Activated CD4-positive, alpha-beta T cell treated with anti-CD3 and anti-CD28 coated beads, Interleukin-2, amount 10 ng/mL, durations not matched to agents 7 days and 5 days (primary cell): Measurements from ENCODE around the gene RBM18. TPM values are rescaled to one million over a fixed set of nuclear protein-coding genes. Genes with fewer than 3 reads are reported as not detected.
A peak's percentile ranks its signal among the peaks of the same experiment; 100 is the strongest.

Source experiments
- CTCF ChIA-PET: fragments of 350-600 bp; sonication (Branson Sonifier 250); formaldehyde crosslinking; loops from one replicate; lab custom pipeline; 2021; ENCODE audit warnings: antibody characterized with exemption; lab: Charles Lee
- POLR2A ChIA-PET: fragments of 350-600 bp; sonication (Branson Sonifier 250); formaldehyde crosslinking; loops from one replicate; lab custom pipeline; 2021; ENCODE audit warnings: antibody characterized with exemption; lab: Charles Lee
- DNase-seq: peaks from one replicate; pipeline ENCODE4 v3.0.0-alpha.2; 2020
- H3K27ac Mint-ChIP-seq: one replicate; pipeline ENCODE4 v1.8.0; 2021; ENCODE audit warnings: mild to moderate bottlenecking, moderate library complexity, mixed read lengths
- H3K27me3 Mint-ChIP-seq: one replicate; pipeline ENCODE4 v1.8.0; 2021; ENCODE audit warnings: mixed read lengths
- H3K36me3 Mint-ChIP-seq: one replicate; pipeline ENCODE4 v1.8.0; 2021; ENCODE audit warnings: low read depth, mixed read lengths
- H3K4me1 Mint-ChIP-seq: one replicate; pipeline ENCODE4 v1.8.0; 2021; ENCODE audit warnings: mixed read lengths
- H3K4me3 Mint-ChIP-seq: one replicate; pipeline ENCODE4 v1.8.0; 2021; ENCODE audit warnings: mild to moderate bottlenecking, moderate library complexity, mixed read lengths
- H3K9me3 Mint-ChIP-seq: one replicate; pipeline ENCODE4 v1.8.0; 2021; ENCODE audit warnings: mixed read lengths
- total RNA-seq, 2 experiments: library from RNA; stranded (reverse); gene quantifications; one replicate each; pipeline ENCODE4 v1.2.3, GENCODE V29; 2021

RBM18 gene
- total RNA-seq, result 10 to 100 TPM; 21.5 to 23.6 TPM

- ChIA-PET POLR2A (no interaction called here), CTCF (interaction anchor here (0.9 to 1.1 kb wide), 2 partner anchors 17 to 21 kb away, joined by 3 to 5 read pairs; no protein-coding TSS in a partner anchor)
- DNase-seq, result peak; percentile 89
- H3K36me3 Mint-ChIP-seq, result peaks cover 19% of the 10 kb centered on the region
- peaks cover 54% of the 10 kb centered on the region for H3K4me1 Mint-ChIP-seq
- no peaks in the 10 kb centered on the region for H3K27me3 Mint-ChIP-seq
- H3K4me3 Mint-ChIP-seq, result peak within 1 kb of the TSS; percentile 89
- H3K27ac Mint-ChIP-seq, result peak within 1 kb of the TSS; percentile 100
- H3K9me3 Mint-ChIP-seq, result no peaks in the 10 kb centered on the region
Observed at GRCh38 chr9:122264360-122265148, at the start of gene RBM18, which contains the start of gene MRRF. Gene RBM18 (minus strand): TSS chr9:122264840. CDS start chr9:122261492, 3,348 bp downstream. Gene MRRF (plus strand): TSS chr9:122264882. CDS start chr9:122270892, 6,010 bp downstream.

GRCh38 chr9:122314165-122314564 is 49.5 kb upstream of the RBM18 start:
- Mint-ChIP-seq H3K36me3 (peaks cover 18% of the 10 kb centered on the region), H3K9me3 (no peaks in the 10 kb centered on the region), H3K4me3 (no peak overlapping the region), H3K4me1 (no peaks in the 10 kb centered on the region), H3K27ac (no peak overlapping the region), H3K27me3 (no peaks in the 10 kb centered on the region)
- CTCF ChIA-PET, result interaction anchor here (1.4 kb wide), 1 partner anchor 14 kb away, joined by 3 read pairs; no protein-coding TSS in a partner anchor
- no peak for DNase-seq
- POLR2A ChIA-PET, result no interaction called here

GRCh38 chr9:122309861-122310260 is 45.2 kb upstream of the RBM18 start:
- Mint-ChIP-seq H3K4me3 (no peak overlapping the region), H3K36me3 (peaks cover 21% of the 10 kb centered on the region)

GRCh38 chr9:122307925-122308324 is 43.3 kb upstream of the RBM18 start:
- no peak for DNase-seq
- Mint-ChIP-seq H3K27me3 (no peaks in the 10 kb centered on the region), H3K9me3 (no peaks in the 10 kb centered on the region), H3K4me3 (no peak overlapping the region), H3K36me3 (peaks cover 7% of the 10 kb centered on the region), H3K4me1 (peaks cover 8% of the 10 kb centered on the region), H3K27ac (no peak overlapping the region)
- ChIA-PET CTCF (interaction anchor here (0.6 to 1.3 kb wide), 5 partner anchors 14 to 209 kb away, joined by 3 to 7 read pairs (median 4); no protein-coding TSS in a partner anchor), POLR2A (no interaction called here)

More at GRCh38 chr9:122309861-122310260, 45.2 kb upstream of the RBM18 start:
- Mint-ChIP-seq H3K27me3 (no peaks in the 10 kb centered on the region), H3K27ac (no peak overlapping the region), H3K4me1 (no peaks in the 10 kb centered on the region), H3K9me3 (no peaks in the 10 kb centered on the region)
- CTCF ChIA-PET, result no interaction called here
- POLR2A ChIA-PET, result no interaction called here
- DNase-seq, result no peak

GRCh38 chr9:122307061-122307460 is 42.4 kb upstream of the RBM18 start:
- CTCF ChIA-PET, result no interaction called here
- H3K27ac Mint-ChIP-seq, result no peak overlapping the region
- no peak overlapping the region for H3K4me3 Mint-ChIP-seq
- H3K27me3 Mint-ChIP-seq, result no peaks in the 10 kb centered on the region
- H3K9me3 Mint-ChIP-seq, result no peaks in the 10 kb centered on the region
- H3K4me1 Mint-ChIP-seq, result peaks cover 8% of the 10 kb centered on the region
- DNase-seq, result no peak
- peaks cover 7% of the 10 kb centered on the region for H3K36me3 Mint-ChIP-seq
- POLR2A ChIA-PET, result no interaction called here

- Mint-ChIP-seq H3K27ac (no peak overlapping the region), H3K27me3 (no peaks in the 10 kb centered on the region), H3K4me1 (peaks cover 8% of the 10 kb centered on the region), H3K36me3 (peaks cover 5% of the 10 kb centered on the region), H3K4me3 (no peak overlapping the region), H3K9me3 (no peaks in the 10 kb centered on the region)
- POLR2A ChIA-PET, result no interaction called here
- CTCF ChIA-PET, result no interaction called here
- no peak for DNase-seq
Observed at GRCh38 chr9:122302237-122303093, 37.8 kb upstream of the RBM18 start.

GRCh38 chr9:122297512-122297911 is 32.9 kb upstream of the RBM18 start:
- CTCF ChIA-PET, result no interaction called here
- peaks cover 18% of the 10 kb centered on the region for H3K36me3 Mint-ChIP-seq

GRCh38 chr9:122294531-122294930 is 29.9 kb upstream of the RBM18 start:
- no peak for DNase-seq
- Mint-ChIP-seq H3K36me3 (peaks cover 20% of the 10 kb centered on the region), H3K4me1 (no peaks in the 10 kb centered on the region), H3K9me3 (no peaks in the 10 kb centered on the region), H3K27me3 (no peaks in the 10 kb centered on the region), H3K27ac (no peak overlapping the region), H3K4me3 (no peak overlapping the region)
- ChIA-PET CTCF (interaction anchor here (0.6 kb wide), 2 partner anchors 829 to 1575 kb away, joined by 3 read pairs; no protein-coding TSS in a partner anchor), POLR2A (no interaction called here)

More at GRCh38 chr9:122297512-122297911, 32.9 kb upstream of the RBM18 start:
- H3K9me3 Mint-ChIP-seq, result no peaks in the 10 kb centered on the region
- no peak overlapping the region for H3K27ac Mint-ChIP-seq
- POLR2A ChIA-PET, result no interaction called here
- DNase-seq, result no peak
- no peaks in the 10 kb centered on the region for H3K27me3 Mint-ChIP-seq
- no peaks in the 10 kb centered on the region for H3K4me1 Mint-ChIP-seq
- no peak overlapping the region for H3K4me3 Mint-ChIP-seq

- H3K9me3 Mint-ChIP-seq, result no peaks in the 10 kb centered on the region
- no peaks in the 10 kb centered on the region for H3K4me1 Mint-ChIP-seq
- DNase-seq, result no peak
- H3K27me3 Mint-ChIP-seq, result no peaks in the 10 kb centered on the region
- ChIA-PET CTCF (interaction anchor here (1.0 kb wide), 1 partner anchor 19 kb away, joined by 3 read pairs; no protein-coding TSS in a partner anchor), POLR2A (no interaction called here)
- no peak overlapping the region for H3K4me3 Mint-ChIP-seq
- no peak overlapping the region for H3K27ac Mint-ChIP-seq
- H3K36me3 Mint-ChIP-seq, result peaks cover 27% of the 10 kb centered on the region
Observed at GRCh38 chr9:122291458-122291857, 26.8 kb upstream of the RBM18 start.

- DNase-seq, result no peak
- no peaks in the 10 kb centered on the region for H3K9me3 Mint-ChIP-seq
- no peaks in the 10 kb centered on the region for H3K27me3 Mint-ChIP-seq
- H3K36me3 Mint-ChIP-seq, result peaks cover 19% of the 10 kb centered on the region
- CTCF ChIA-PET, result no interaction called here
- H3K4me3 Mint-ChIP-seq, result no peak overlapping the region
- H3K27ac Mint-ChIP-seq, result no peak overlapping the region
- no peaks in the 10 kb centered on the region for H3K4me1 Mint-ChIP-seq
- POLR2A ChIA-PET, result no interaction called here
Observed at GRCh38 chr9:122287214-122287720, 22.6 kb upstream of the RBM18 start.

- POLR2A ChIA-PET, result no interaction called here
- Mint-ChIP-seq H3K27ac (no peak overlapping the region), H3K4me3 (no peak overlapping the region), H3K27me3 (no peaks in the 10 kb centered on the region), H3K4me1 (no peaks in the 10 kb centered on the region), H3K36me3 (peaks cover 22% of the 10 kb centered on the region), H3K9me3 (no peaks in the 10 kb centered on the region)
- CTCF ChIA-PET, result no interaction called here
- no peak for DNase-seq
Observed at GRCh38 chr9:122286764-122287163, 22.1 kb upstream of the RBM18 start.

- Mint-ChIP-seq H3K27me3 (no peaks in the 10 kb centered on the region), H3K4me1 (no peaks in the 10 kb centered on the region), H3K36me3 (peaks cover 39% of the 10 kb centered on the region), H3K9me3 (peaks cover 5% of the 10 kb centered on the region), H3K4me3 (no peak overlapping the region), H3K27ac (no peak overlapping the region)
- DNase-seq, result no peak
- CTCF ChIA-PET, result interaction anchor here (0.9 kb wide), 1 partner anchor 17 kb away, joined by 5 read pairs; the partner anchor contains the start of genes MRRF and RBM18
- POLR2A ChIA-PET, result no interaction called here
Observed at GRCh38 chr9:122281368-122281767, 16.7 kb upstream of the RBM18 start.
